Myocyte (in vitro differentiated cells): Measurements from ENCODE around the gene CHMP2A. TPM values are rescaled to one million over a fixed set of nuclear protein-coding genes. Genes with fewer than 3 reads are reported as not detected.

Experiments
- DNase-seq: peaks from one replicate; pipeline ENCODE4 v3.0.0-alpha.2; 2012; ENCODE audit warnings: low read depth
- total RNA-seq: library from RNA; depleted of rRNA; stranded (reverse); fragments of >200 nt; gene quantifications from 2 replicates; pipeline ENCODE4 v1.2.3, GENCODE V29; 2014

CHMP2A gene
- total RNA-seq, 1 donor from 2014 or later, result 132 TPM

GRCh38 chr19:58570770-58571574 lies 16.1 kb upstream of the CHMP2A start:
- no peak for DNase-seq

DNA sequence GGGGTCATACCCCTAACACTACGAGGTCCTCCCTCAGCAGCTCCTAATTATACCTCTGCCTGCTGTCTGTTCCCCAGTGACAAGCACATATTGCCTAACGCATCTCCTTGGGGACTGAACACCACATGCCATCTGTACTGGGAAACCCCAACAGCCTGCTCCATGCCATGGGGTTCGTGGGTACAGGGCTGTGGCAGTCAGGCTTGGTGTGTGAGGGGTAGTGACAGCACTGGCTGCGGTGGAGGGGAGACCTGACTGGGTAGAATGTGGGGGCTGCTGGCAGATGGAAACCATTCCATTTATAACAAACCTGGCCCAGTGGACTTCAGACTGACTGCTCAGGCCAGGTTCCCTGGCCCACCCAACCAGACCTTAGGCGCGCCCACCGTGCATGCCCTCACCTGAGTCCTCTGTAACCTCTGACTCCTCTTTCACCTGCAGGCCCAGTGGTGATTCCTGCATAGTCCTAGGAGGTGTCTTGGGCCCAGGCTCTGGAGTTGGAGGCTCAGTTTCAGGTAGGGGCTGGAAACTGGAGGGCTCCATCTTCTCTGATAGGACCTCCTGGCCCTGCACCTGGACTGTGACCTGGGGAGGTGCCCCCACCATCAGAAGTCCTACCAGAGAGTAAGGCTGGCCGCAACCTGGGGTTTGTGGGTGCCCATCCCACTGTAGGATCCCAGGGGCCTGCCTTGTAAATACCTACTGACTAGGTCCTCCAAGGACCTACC lies 15.2 kb upstream of the CHMP2A start:
- no peak for DNase-seq

- no peak for DNase-seq
These were observed 14.5 kb upstream of the CHMP2A start for GRCh38 chr19:58569191-58569942.

- DNase-seq, result no peak
These were observed 13.7 kb upstream of the CHMP2A start for GRCh38 chr19:58568453-58569130.

DNA sequence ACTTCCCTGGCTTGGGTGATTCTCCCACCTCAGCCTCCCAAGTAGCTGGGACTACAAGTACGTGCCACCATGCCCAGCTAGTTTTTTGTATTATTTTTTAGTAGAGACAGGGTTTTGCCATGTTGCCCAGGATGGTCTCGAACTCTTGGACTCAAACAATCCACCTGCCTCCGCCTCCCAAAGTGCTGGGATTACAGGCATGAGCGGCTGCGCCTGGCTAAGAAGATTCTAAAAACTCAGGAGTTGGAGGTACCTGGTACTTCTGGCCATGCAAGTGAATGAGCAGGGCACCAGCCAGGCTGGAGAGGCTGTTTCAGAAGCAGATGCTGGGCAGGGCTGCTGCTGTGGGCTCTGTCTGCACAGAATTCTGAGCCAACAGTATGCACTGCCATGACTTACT lies 12.1 kb upstream of the CHMP2A start:
- DNase-seq, result no peak

DNA sequence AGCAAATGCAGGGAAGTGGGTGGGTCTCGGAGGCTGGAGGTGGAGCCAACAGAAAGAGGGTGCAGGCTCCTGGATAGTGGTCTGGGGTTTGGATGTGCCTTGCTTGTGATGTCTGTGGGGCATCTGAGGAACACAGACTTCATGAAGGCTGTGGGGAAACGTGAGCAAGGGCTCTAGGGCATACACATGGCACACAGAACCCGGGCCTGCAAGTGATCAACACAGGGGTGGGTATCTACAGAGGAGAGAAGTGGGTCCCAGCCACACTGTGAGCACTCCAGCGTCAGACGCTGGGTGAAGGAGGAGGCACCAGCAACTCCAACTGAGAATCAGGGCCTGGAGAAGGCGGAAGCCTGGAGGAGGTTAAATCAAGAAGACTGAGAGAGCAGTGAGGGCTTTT lies 8.9 kb upstream of the CHMP2A start:
- DNase-seq, result no peak

- no peak for DNase-seq
These were observed 8.2 kb upstream of the CHMP2A start for GRCh38 chr19:58563034-58563573.

- DNase-seq, result no peak
These were observed 7.5 kb upstream of the CHMP2A start for GRCh38 chr19:58562122-58563033.

DNA sequence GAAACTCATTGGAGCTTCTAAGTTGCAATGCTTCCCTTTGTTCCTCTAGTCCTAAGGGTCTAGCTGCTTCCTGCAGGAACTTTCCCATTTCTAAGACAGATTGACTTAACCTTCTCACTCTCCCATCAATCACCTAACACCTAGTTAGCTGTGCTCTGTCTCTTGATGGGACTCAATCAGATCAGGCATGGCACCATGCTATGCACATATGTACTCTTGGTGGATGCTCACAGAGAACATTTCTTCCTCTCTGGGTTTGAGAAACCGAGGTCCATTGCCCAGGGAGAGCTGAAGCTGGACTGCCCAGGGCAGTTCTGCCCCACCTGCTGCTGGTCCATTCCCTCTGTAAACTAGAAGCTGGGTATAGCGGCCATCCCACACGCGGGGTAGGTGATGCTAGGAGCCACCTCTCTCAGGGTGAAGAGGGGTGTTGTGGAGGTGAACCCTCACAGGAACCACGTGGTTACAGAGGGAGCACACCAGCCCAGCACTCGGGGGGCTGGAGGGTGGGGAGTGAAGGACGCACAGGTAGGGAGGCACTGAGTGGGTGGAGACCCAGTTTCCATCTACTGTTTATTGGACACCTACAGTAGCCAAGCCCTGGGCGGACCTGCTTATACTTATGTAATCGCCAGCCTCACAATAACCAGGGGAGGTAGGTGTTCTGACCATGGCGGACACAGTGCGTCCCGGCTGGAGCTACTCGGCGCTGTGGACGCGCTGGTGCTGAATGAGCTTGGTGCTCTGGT lies 6.6 kb upstream of the CHMP2A start:
- no peak for DNase-seq

DNA sequence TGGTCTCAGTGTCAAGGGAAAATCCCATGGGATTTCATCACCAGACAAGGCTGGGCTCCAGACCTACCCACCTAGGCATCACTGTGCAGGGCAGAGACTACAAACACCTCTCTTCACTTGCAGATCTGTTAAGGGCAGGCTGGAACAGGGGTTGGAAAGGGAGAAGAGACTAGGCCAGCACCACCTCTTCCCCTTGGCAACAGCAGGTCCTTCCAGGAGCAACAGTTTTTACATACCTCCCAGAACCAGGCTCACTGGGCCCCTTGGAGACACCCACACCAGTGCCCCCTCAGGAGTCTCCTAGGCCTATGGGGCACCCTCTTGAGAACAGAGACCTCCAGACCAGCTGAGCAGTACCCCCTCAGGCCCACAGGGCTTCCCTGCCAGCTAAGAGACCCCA lies 6.0 kb upstream of the CHMP2A start:
- no peak for DNase-seq

GRCh38 chr19:58560007-58560887 lies 5.3 kb upstream of the CHMP2A start:
- DNase-seq, result no peak

DNA sequence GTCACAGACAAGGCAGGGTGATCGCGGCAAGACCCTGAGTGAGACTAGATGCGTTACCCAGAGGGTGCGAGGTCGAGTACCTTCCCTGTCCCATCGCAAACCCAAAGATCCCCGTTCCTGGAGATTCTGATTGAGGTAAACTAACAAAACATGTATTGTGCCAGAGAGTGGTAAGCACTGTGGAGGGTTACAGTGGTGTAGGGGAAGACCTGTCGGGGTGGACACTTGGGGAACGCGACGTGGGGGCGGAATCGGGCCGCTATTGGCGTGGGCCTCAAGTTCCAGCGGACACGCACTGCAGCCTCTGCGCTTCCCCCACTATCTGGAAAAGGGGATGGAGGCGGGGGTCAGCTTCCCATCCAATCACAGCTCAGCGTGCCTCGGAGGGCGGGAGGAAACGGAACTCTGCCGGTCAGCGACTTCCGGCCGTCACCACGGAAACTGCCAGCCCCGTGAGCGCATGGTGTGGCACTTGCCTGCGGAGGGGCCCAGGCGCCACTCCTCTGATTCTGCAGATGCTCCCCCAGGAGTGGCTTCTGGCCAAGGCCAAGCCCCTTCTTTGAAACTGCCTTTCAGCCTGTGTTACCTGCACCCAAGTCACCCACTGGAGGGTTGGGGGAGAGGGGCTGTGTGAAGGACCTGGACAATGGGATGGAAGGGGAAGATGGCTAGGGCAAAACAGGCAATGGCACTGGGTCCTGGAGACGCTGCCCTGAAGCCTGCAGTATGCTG lies 4.5 kb upstream of the CHMP2A start:
- peak; percentile 96 for DNase-seq

GRCh38 chr19:58558623-58559274 lies 3.8 kb upstream of the CHMP2A start:
- peak; percentile 98 for DNase-seq

DNA sequence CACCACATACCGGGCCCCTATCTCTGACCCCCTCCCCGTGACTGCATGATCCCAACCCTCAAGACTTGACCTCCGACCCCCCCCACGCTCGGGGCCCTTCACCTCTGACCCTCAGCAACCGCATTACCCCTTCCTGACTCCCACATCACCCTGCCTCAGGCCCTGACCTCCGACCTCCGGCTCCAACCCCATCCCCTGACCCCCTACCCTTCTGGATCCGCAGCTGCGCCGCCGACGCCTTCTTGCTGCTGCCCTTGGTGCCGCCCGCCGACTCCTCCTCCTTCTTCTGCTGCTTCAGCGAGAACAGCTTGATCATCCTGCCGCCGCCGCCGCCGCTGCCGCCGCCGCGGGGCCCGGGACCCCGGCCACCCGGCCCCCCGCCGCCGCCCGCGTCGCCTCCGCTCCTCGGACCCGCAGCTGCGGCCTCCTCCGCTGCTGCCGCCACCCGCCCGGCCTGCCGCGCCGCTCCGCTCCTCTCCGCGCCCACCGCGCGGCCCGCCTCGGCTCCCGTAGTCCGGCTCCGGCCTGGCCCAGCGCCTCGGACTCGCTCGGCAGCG lies 3.2 kb upstream of the CHMP2A start, which contains the start of gene UBE2M:
Gene UBE2M, minus strand, starts transcription at position 546 of the 557 bp plus-strand sequence. Its CDS starts 230 bp downstream, at position 316.
- no peak for DNase-seq

GRCh38 chr19:58557221-58558065 lies 2.5 kb upstream of the CHMP2A start:
- no peak for DNase-seq
